Hindlimb muscle (tissue), 1 donor: ENCODE measurements around the gene PIK3CG. TPM values are rescaled to one million over a fixed set of nuclear protein-coding genes. Genes with fewer than 3 reads are reported as not detected.
"Not testable (repeated sequence)": the region's sequence is repeated elsewhere in the genome, so short reads cannot be mapped to it uniquely, and the experiment has no call there.

Experiments used
- DNase-seq: peaks from one replicate; pipeline ENCODE4 v3.0.0-alpha.2; 2013
- polyA plus RNA-seq: library from polyadenylated mRNA; unstranded; fragments of 120-200 nt; gene quantifications from one replicate; pipeline ENCODE4 v1.2.1, GENCODE V29; 2013; ENCODE audit not compliant: insufficient read length

Gene PIK3CG
- polyA plus RNA-seq, 1 donor, result 2.8 TPM

GRCh38 chr7:106944035-106944665 is 79.1 kb downstream of the PIK3CG start:
- no peak for DNase-seq

DNA sequence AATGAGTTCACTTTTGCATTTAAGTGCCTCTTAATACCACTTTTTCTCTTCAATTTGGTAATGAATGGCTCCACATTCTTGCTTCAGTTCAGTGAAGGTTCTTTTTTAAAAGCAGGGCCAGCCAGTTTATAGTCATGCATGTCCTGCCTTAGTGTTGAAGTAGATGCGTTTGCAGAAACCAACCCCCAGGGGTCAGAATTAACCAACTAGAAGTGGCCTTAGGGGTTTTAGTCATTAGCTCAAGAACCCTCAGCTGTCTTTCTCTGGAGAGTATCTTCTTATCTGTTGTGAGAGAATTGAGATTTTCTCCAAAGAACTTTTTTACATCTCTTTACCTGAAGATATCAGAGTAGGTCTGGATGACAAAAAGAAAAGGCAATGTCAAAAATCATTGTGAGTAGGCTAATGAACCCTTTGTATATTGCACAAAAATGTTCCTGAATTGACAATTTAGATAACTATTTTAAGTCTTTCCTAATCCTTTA is 82.2 kb downstream of the PIK3CG start:
- DNase-seq, result peak; percentile 27

- no peak for DNase-seq
Observed at GRCh38 chr7:106952001-106952657, 87.0 kb downstream of the PIK3CG start.

- peak; percentile 11 for DNase-seq
Observed at GRCh38 chr7:106952658-106953231, 87.7 kb downstream of the PIK3CG start.

GRCh38 chr7:106954840-106955239 is 89.8 kb downstream of the PIK3CG start:
- no peak for DNase-seq

GRCh38 chr7:106955857-106956256 is 90.8 kb downstream of the PIK3CG start:
- not testable (repeated sequence) for DNase-seq

Other genes with a start within 250 kb of the PIK3CG start
- 4.6 TPM for gene CCDC71L, start 204.1 kb upstream of the PIK3CG start, polyA plus RNA-seq
- gene PRKAR2B, start 179.4 kb downstream of the PIK3CG start, polyA plus RNA-seq, result 6.4 TPM